GM18861 (cell line): ENCODE results near the gene P4HA1.

Experiments used
- ATAC-seq: cut with Tn5 transposase; IDR thresholded peaks from one replicate; pipeline ENCODE4 v1.9.1; 2021; ENCODE audit not compliant: unreplicated experiment

Gene P4HA1

DNA sequence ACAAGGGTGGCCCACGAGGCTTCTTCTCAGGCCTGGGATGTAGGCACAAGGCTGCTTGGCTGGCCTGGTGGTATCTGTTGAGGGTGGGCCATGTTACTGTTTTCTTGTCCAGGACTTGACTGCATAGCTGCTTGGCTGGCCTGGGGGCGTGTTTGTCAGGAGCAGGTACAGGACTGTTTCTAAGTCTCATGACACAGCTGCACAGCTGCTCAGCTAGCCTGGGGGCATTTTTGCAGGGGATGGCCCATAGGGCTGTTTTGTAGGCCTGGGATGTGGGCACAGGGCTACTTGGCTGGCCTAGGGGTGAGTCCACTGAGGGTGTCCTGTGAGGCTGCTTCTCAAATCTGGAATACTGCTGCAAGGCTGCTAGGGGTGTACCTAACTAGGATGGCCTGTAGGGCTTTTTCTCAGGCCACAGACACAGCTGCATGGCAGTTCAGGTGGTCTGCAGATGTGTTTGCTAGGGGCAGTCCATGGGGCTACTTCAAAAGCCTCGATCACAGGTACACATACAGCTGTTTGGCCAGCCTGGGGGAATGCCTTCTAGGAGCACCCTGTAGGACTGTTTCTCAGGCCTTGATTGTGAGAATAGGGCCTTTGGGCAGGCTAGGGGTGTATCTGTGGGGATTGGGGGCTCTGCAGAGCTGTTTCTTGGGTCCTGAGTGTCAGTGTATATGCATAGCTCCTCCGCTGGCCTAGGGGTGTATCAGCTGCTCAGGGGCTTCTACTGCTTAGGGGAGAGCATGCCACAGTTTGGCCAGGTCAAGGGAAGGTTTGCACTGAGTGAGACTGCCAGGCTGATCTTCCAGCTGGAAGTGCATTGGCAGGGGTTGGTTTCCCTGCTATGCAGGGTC is 115.4 kb downstream of the P4HA1 start:
- ATAC-seq, result no peak

- ATAC-seq, result no peak
Observed at GRCh38 chr10:72980348-72980747, 116.3 kb downstream of the P4HA1 start.

DNA sequence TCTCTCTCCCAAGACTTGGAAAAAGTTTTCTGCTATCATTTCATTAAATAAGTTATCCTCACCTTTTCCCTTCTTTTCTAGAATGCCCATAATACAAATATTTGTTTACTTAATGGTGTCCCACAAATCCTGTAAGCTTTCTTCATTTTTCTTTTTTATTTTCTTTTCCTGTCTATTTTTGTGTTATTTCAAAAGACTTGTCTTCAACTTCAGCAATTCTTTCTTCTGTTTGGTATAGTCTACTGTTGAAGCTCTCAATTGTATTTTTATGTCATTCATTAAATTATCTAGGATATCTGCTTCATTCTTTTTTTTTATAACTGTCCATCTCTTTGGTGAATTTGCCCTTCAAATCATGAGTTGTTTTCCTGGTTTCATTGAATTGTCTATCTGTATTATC is 117.0 kb downstream of the P4HA1 start:
- no peak for ATAC-seq

- ATAC-seq, result no peak
Observed at GRCh38 chr10:72976886-72977285, 119.8 kb downstream of the P4HA1 start.
